ENCODE measurements around the gene AGRN. TPM values are rescaled to one million over a fixed set of nuclear protein-coding genes. Genes with fewer than 3 reads are reported as not detected.

AGRN gene
- total and polyA plus RNA-seq, 7 donors, result 2.8 to 54.4 (median 6.4) TPM

DNA sequence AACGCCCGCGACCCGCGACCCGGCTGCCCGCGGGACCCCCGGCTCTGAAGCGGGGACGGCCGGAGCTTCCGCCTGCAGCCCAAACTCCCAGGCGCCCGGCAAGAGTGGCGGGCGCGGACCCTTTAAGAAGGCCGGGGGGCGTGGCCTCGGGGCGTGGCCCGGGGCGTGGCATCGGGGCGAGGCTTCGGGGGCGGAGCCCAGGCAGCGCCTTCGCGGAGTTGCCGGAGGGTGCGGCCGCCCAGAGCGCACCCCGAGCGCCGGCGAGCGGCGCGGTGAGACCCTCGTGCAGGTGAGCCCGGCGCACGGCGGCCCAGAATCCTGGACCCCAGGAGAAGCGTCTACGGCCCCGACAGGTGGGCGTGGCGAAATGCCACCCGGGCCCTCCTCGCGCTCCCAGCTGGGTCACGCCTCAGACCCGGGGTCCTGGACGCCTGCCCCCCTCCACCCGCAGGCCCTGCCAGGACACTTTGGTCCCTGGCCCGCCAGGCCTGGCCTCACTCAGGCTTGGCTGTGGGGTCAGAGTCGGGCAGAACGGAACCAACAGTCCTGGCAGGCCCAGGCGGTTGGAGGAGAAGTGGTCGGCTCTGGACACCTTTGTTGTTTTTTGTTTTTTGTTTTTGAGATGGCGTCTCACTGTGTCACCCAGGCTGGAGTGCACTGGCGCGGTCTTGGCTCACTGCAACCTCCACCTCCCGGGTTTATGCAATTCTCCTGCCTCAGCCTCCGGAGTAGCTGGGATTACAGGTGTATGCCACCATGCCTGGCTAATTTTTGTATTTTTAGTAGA is 39.8 kb downstream of the AGRN start:
- H3K27me3 ChIP-seq, result peaks cover 48 to 81% (median 78%) of the 10 kb centered on the region in 3 donors
- intact Hi-C loops (cut with DNase I), result loop anchor here (2.0 to 5.0 kb wide), 2 partner anchors 27 to 37 kb away; partner anchors contain the start of gene AGRN
- WGBS, 2 donors, result 2 to 3% methylated on average over 69 of the region's 69 CpGs

DNA sequence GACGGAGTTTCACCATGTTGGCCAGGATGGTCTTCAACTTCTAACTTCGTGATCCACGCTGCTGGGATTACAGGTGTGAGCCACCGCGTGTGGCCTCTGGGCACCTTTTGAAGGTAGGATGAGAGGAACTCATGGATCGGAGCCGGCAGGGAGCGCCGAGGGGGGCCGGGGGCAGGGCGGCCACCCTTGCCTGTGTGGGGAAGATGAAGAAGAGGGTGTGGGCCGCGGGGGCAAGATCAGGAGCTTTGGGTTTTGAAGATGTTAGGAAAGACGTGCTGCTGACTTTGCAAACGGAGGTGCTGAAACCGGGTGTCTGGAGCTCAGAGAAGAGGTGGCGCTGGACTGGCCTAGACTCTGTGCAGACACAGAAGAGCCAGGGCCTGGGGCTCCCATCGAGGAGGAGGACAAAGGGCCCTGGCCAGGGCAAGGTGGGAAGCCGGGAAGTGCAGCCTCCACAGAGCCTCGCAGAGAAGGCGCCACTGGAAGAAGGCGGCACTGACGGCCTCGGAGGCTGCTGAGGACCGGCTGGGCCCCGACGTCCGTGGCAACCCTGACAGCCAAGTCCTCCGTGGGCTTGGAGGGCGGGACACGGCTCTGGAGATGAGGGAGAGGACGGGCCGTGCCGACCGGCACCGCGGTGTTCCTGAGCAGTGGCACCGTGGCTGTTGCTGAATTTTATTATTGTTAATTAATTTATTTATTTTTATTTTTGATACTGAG is 40.5 kb downstream of the AGRN start:
- peaks cover 48 to 81% (median 81%) of the 10 kb centered on the region in 3 donors for H3K27me3 ChIP-seq
- 26 to 47% methylated on average over 38 of the region's 38 CpGs for WGBS, 2 donors
- no peaks in the 10 kb centered on the region for H3K36me3 ChIP-seq
- TF ChIP-seq POLR2AphosphoS5 (IDR thresholded peaks at IDR 0.05) (no peak), EP300 (IDR thresholded peaks at IDR 0.05) (no peak), POLR2A (IDR thresholded peaks at IDR 0.05) (no peak)
- TF ChIP-seq, protein P1, sequence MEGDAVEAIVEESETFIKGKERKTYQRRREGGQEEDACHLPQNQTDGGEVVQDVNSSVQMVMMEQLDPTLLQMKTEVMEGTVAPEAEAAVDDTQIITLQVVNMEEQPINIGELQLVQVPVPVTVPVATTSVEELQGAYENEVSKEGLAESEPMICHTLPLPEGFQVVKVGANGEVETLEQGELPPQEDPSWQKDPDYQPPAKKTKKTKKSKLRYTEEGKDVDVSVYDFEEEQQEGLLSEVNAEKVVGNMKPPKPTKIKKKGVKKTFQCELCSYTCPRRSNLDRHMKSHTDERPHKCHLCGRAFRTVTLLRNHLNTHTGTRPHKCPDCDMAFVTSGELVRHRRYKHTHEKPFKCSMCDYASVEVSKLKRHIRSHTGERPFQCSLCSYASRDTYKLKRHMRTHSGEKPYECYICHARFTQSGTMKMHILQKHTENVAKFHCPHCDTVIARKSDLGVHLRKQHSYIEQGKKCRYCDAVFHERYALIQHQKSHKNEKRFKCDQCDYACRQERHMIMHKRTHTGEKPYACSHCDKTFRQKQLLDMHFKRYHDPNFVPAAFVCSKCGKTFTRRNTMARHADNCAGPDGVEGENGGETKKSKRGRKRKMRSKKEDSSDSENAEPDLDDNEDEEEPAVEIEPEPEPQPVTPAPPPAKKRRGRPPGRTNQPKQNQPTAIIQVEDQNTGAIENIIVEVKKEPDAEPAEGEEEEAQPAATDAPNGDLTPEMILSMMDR (IDR thresholded peaks at IDR 0.05), result no peak
- peaks cover 0 to 29% (median 22%) of the 10 kb centered on the region in 4 donors for H3K4me1 ChIP-seq
- H3K4me3 ChIP-seq, result no peak overlapping the region
- no peaks in the 10 kb centered on the region for H3K9me3 ChIP-seq
- intact Hi-C loops (cut with DNase I), result loop anchor here (5.0 kb wide), 1 partner anchor 38 kb away; the partner anchor contains the start of gene AGRN
- no peak overlapping the region for H3K27ac ChIP-seq
- no peak for DNase-seq

More for the DNA sequence above, 39.8 kb downstream of the AGRN start:
- H3K4me1 ChIP-seq, result peaks cover 0 to 29% (median 22%) of the 10 kb centered on the region in 4 donors
- H3K36me3 ChIP-seq, result peaks cover 0 to 4% (median 0%) of the 10 kb centered on the region in 4 donors
- no peak overlapping the region for H3K27ac ChIP-seq
- DNase-seq, result peak; percentile 91
- TF ChIP-seq EP300 (IDR thresholded peaks at IDR 0.05), result no peak
- no peak for TF ChIP-seq POLR2A (IDR thresholded peaks at IDR 0.05)
- no peak for TF ChIP-seq POLR2AphosphoS5 (IDR thresholded peaks at IDR 0.05)
- TF ChIP-seq, protein P1 (IDR thresholded peaks at IDR 0.05), result no peak
- H3K9me3 ChIP-seq, result no peaks in the 10 kb centered on the region
- peak overlapping the region; percentile 17 to 59 (median 52) for H3K4me3 ChIP-seq

DNA sequence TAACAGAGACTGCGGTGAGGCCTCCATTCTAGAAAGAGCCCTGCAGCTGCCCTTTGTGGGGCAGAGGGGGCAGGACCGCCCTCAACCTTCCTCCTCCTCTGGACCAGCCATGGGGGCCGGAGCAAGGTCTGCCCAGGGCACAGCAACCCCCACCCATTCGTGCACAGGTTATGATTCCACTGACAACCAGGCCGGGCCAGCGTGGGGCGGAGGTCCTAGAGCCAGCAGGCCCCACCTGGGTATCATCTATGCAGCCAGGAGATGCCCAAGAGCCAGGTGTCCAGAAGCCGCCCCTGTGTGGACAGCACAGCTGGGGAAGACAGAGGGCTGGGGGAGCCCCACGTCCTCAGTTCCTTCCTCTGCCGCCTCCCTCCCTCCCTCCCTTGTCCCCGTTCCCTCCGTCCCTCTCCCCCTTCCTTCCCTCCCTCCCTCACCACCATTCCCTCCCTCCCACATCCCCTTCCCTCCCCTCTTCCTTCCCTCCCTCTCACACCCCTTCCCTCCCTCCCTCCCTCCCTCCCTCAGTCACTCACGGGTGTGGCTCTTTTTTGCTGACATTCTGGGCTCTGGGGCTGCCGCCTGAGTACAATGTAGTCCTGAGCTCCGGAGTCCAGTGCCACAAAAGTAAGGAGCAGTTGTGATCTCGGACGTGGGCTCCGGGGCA is 41.9 kb downstream of the AGRN start:
- no peak for DNase-seq
- intact Hi-C loops (cut with DNase I), result loop anchor here (2.0 to 5.0 kb wide), 2 partner anchors 40 to 77 kb away; partner anchors contain the start of gene AGRN
- Histone ChIP-seq H3K27ac (no peak overlapping the region), H3K4me3 (no peak overlapping the region), H3K4me1 (peaks cover 0 to 29% (median 22%) of the 10 kb centered on the region in 4 donors), H3K27me3 (peaks cover 49 to 84% (median 83%) of the 10 kb centered on the region in 3 donors), H3K36me3 (no peaks in the 10 kb centered on the region), H3K9me3 (no peaks in the 10 kb centered on the region)
- 18 to 42% methylated on average over 16 of the region's 18 CpGs for WGBS, 2 donors
- no peak for TF ChIP-seq POLR2A (IDR thresholded peaks at IDR 0.05)
- no peak for TF ChIP-seq POLR2AphosphoS5 (IDR thresholded peaks at IDR 0.05)
- TF ChIP-seq EP300 (IDR thresholded peaks at IDR 0.05), result no peak
- TF ChIP-seq, protein P1 (IDR thresholded peaks at IDR 0.05), result no peak

DNA sequence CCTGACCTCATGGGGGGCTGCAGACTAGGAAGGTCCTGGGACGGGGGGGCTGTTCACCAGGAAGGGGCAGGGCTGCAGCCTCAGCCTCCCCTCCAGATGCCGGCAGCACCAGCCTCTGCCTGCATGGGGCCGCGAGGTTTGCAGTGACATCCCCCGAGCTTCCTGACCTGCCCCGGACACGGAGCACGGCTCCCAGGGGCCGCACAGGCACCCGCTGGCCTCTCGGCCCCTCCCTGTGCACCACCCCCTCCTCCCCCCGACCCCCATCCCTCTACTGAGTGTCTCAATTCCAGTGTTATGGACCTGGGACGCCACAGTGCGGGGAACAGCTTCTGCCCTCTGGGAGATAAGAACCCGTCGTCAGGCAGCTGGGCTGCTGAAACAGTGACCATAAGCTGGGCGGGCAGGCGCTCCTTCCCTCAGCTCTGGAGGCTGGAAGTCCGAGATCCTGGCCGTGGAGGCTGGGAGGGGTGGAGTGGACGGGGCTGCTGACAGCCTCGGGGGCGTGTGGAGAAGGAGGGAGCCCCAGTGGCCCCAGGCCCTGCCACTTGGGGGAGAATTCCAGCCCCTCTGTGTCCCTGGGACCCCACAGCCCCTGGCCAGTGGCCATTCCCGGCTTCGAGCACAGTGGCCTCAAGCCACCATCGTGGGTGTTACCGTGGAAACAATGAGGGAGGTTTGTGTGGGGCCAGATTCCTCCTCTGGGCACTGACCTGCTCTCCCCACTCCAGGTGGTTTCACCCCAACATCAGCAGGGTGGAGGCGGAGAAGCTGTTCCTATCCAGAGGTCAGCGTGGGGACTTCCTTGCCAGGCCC is 42.6 kb downstream of the AGRN start:
- 11 to 27% methylated on average over 29 of the region's 29 CpGs for WGBS, 2 donors
- no peak for DNase-seq
- TF ChIP-seq POLR2AphosphoS5 (IDR thresholded peaks at IDR 0.05) (no peak), POLR2A (IDR thresholded peaks at IDR 0.05) (no peak), EP300 (IDR thresholded peaks at IDR 0.05) (no peak)
- TF ChIP-seq, protein P1 (IDR thresholded peaks at IDR 0.05), result no peak
- peaks cover 52 to 86% (median 84%) of the 10 kb centered on the region in 3 donors for H3K27me3 ChIP-seq
- intact Hi-C loops (cut with DNase I), result loop anchor here (2.0 to 5.0 kb wide), 2 partner anchors 40 to 78 kb away; partner anchors contain the start of gene AGRN
- H3K36me3 ChIP-seq, result no peaks in the 10 kb centered on the region
- H3K4me3 ChIP-seq, result no peak overlapping the region
- no peak overlapping the region for H3K27ac ChIP-seq
- peaks cover 0 to 29% (median 22%) of the 10 kb centered on the region in 4 donors for H3K4me1 ChIP-seq
- H3K9me3 ChIP-seq, result no peaks in the 10 kb centered on the region
